ACC112 (cell line): Measurements from ENCODE around the gene SHE.
A peak's percentile ranks its signal among the peaks of the same experiment; 100 is the strongest.
"Not testable (repeated sequence)": the region's sequence is repeated elsewhere in the genome, so short reads cannot be mapped to it uniquely, and the experiment has no call there.

Experiments
- H2AFZ ChIP-seq: fragments of 200-600 bp; sonication (generic); one replicate; pipeline ENCODE4 v1.6.0; 2017; ENCODE audit warnings: antibody characterized with exemption, low read length; ENCODE audit not compliant: unreplicated experiment
- H3K27ac ChIP-seq: fragments of 200-600 bp; sonication (generic); 2 replicates; pipeline ENCODE4 v1.5.1; 2014; ENCODE audit warnings: low read depth, mild to moderate bottlenecking, antibody characterized with exemption, low read length, moderate library complexity
- H3K27me3 ChIP-seq: fragments of 200-600 bp; sonication (generic); 2 replicates; pipeline ENCODE4 v1.6.1; 2014; ENCODE audit warnings: mild to moderate bottlenecking, antibody characterized with exemption, low read length, moderate library complexity, mixed read lengths; ENCODE audit not compliant: insufficient read depth
- H3K36me3 ChIP-seq: fragments of 200-600 bp; sonication (generic); 2 replicates; pipeline ENCODE4 v1.6.1; 2016; ENCODE audit warnings: mild to moderate bottlenecking, antibody characterized with exemption, low read length, moderate library complexity, mixed read lengths; ENCODE audit not compliant: insufficient read depth
- H3K4me1 ChIP-seq: fragments of 200-600 bp; sonication (generic); one replicate; pipeline ENCODE4 v1.6.1; 2016; ENCODE audit warnings: low read length, mixed read lengths; ENCODE audit not compliant: insufficient read depth, unreplicated experiment, control insufficient read depth
- H3K4me3 ChIP-seq: fragments of 200-600 bp; sonication (generic); 2 replicates; pipeline ENCODE4 v1.5.1; 2014; ENCODE audit warnings: mild to moderate bottlenecking, low read depth, low read length
- H3K79me2 ChIP-seq: fragments of 200-600 bp; sonication (generic); one replicate; pipeline ENCODE4 v1.6.0; 2016; ENCODE audit warnings: low read length; ENCODE audit not compliant: control insufficient read depth, unreplicated experiment, insufficient read depth

Gene SHE

GRCh38 chr1:154495496-154496273 lies 6.5 kb downstream of the SHE start:
- Histone ChIP-seq H3K79me2 (no peaks in the 10 kb centered on the region), H2AFZ (no peak overlapping the region), H3K27me3 (peaks cover 19% of the 10 kb centered on the region), H3K4me1 (no peaks in the 10 kb centered on the region), H3K36me3 (peaks cover 6% of the 10 kb centered on the region; the same call in 1 of the 2 replicates), H3K4me3 (no peak overlapping the region), H3K27ac (no peak overlapping the region)

DNA sequence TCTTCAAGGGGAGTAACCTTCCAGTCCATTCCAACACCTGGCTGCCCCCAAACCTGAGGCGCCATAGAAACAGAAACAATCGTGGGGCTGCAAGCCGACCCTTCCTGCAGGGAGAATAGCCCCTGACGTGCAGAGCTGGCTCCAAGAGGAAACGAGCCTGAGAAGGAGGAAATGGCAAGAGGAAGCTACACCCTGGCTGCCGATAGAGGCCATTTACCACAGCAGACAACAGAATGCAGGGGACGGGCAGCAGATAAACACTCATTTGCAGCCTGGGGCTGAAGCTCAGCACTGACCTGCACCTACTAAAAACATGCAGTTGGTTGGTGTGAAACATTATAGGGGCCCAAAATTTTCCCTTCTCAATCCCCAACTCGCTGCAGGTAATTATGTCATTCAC lies 8.9 kb downstream of the SHE start:
- no peaks in the 10 kb centered on the region for H3K36me3 ChIP-seq

DNA sequence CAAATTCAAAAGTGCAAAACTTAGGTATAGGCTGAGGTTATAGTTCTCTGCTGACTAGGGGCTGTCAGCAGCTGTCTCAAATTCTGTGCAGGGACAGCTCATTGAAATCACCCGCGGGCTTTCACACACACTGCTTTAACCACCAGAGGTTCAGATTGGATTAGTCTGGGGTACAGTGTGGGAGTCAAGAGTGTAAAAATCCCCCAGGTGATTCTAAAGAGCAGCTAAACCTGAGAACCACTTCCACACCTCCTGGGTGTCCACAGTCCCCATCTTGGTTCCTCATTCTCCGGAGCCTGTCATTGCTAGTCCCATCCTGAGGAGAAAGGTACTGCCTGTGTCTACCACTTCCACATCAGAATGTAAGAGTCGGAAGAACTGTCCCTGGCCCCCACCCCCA lies 10.1 kb downstream of the SHE start:
- no peaks in the 10 kb centered on the region for H3K27me3 ChIP-seq
- no peaks in the 10 kb centered on the region for H3K4me1 ChIP-seq
- H3K4me3 ChIP-seq: no peak overlapping the region
- no peak overlapping the region for H2AFZ ChIP-seq
- no peaks in the 10 kb centered on the region for H3K79me2 ChIP-seq
- no peak overlapping the region for H3K27ac ChIP-seq
- H3K36me3 ChIP-seq: no peaks in the 10 kb centered on the region

More for the DNA sequence above, 8.9 kb downstream of the SHE start:
- Histone ChIP-seq H2AFZ (no peak overlapping the region), H3K27ac (no peak overlapping the region), H3K79me2 (no peaks in the 10 kb centered on the region), H3K4me1 (no peaks in the 10 kb centered on the region), H3K27me3 (no peaks in the 10 kb centered on the region), H3K4me3 (no peak overlapping the region)

DNA sequence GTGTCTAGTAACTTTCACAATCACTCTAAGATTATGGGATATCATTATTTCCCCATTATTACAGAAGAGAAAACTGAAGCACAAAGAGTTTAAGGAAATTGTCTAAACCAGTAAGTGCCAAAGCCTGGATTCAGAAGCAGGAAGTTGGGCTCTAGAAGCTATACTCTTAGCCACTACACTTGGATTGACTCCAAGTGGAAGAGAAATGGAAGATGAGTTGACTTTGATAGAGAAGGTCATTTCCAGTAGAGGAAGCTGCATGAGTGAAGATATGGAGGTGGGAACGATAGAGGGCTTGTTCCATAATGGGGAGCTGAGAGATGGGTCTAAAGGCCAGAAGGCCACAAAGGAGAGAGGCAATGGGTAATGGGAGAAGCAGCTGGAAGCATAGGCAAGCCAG lies 11.9 kb downstream of the SHE start:
- H3K4me1 ChIP-seq: peaks cover under 1% of the 10 kb centered on the region
- no peaks in the 10 kb centered on the region for H3K36me3 ChIP-seq
- no peaks in the 10 kb centered on the region for H3K27me3 ChIP-seq
- H3K4me3 ChIP-seq: no peak overlapping the region
- H3K27ac ChIP-seq: no peak overlapping the region
- H2AFZ ChIP-seq: no peak overlapping the region
- no peaks in the 10 kb centered on the region for H3K79me2 ChIP-seq

DNA sequence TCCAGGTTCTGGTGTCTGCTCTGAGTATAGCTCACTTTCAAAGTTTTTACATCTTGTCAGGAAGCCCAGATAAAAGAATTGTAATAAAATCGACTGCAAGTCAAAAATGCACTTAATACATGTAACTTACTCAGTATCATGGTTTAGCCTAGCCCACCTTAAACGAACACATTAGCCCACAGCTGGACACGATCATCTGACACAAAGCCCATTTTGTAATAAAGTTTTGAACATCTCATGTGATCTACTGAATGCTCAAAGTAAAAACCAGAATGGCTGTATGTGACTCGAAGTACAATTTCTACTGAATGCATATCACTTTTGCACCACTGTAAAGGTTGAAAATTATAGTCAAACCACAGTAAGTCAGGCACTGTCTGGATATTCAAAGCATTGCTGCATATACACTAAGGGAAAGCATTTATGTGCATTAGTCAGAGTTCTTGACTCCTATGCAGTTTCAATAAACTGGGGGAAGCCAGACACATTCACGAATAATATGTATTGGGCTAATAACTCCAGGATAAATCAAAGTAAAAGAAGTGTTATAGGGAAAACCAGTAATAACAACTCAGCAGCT lies 12.4 kb downstream of the SHE start:
- Histone ChIP-seq H3K79me2 (no peaks in the 10 kb centered on the region), H3K27me3 (no peaks in the 10 kb centered on the region), H3K4me1 (peaks cover 5% of the 10 kb centered on the region), H3K4me3 (no peak overlapping the region), H3K36me3 (no peaks in the 10 kb centered on the region), H2AFZ (no peak overlapping the region), H3K27ac (no peak overlapping the region)

DNA sequence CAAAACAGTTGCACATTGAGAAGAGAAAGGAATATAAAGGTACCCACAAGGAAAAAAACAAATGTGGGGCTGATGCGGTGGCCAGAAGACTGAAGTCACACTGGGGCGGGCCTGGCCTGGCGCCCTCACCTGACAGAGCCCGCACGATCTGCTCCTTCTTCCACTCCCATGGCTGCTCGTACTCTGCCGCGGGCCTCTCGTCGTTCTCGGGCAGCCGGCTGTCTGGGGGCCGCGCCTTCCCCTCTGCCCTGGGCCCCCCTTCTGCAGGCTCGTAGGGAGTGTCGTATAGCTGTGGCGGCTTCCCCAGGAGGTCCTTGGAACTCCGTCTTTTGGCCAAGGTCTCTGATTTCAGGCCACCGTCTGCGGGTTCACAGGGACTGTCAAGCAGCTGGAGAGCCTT lies 13.3 kb downstream of the SHE start:
- no peaks in the 10 kb centered on the region for H3K79me2 ChIP-seq
- H3K27me3 ChIP-seq: no peaks in the 10 kb centered on the region
- no peak overlapping the region for H3K27ac ChIP-seq
- H3K4me1 ChIP-seq: peaks cover 14% of the 10 kb centered on the region
- no peak overlapping the region for H2AFZ ChIP-seq
- H3K4me3 ChIP-seq: no peak overlapping the region
- H3K36me3 ChIP-seq: no peaks in the 10 kb centered on the region

- not testable (repeated sequence) for H3K27me3 ChIP-seq, H3K27ac ChIP-seq, H3K36me3 ChIP-seq, H2AFZ ChIP-seq, H3K4me3 ChIP-seq, H3K79me2 ChIP-seq
- H3K4me1 ChIP-seq: peaks cover 18% of the 10 kb centered on the region
Measured at GRCh38 chr1:154486756-154487155, 15.5 kb downstream of the SHE start.

- H3K79me2 ChIP-seq: no peaks in the 10 kb centered on the region
- H2AFZ ChIP-seq: no peak overlapping the region
- no peaks in the 10 kb centered on the region for H3K27me3 ChIP-seq
- H3K4me1 ChIP-seq: peaks cover 18% of the 10 kb centered on the region
- H3K27ac ChIP-seq: no peak overlapping the region
- H3K36me3 ChIP-seq: no peaks in the 10 kb centered on the region
- no peak overlapping the region for H3K4me3 ChIP-seq
Measured at GRCh38 chr1:154485910-154486496, 16.2 kb downstream of the SHE start.

DNA sequence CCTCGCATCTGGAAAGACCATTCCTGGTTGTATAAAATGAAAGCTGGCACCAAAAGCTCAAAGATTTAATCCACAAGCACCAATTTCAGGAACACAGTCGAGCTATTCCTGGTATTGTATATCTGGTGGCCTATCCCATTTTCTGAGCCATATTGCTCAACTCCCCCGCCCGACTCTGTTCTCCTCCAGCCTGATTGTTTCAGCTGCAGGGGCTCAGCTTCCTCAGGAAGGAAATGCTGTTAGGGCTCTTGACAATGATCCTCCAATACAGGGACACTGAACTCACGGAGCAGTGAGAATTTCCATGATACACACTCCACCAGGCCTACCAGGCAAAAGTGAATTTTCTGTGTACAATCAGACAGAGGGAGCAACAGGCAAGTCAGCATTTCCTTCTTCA lies 17.1 kb downstream of the SHE start:
- peaks cover 18% of the 10 kb centered on the region for H3K4me1 ChIP-seq
- no peaks in the 10 kb centered on the region for H3K27me3 ChIP-seq
- H2AFZ ChIP-seq: no peak overlapping the region
- no peaks in the 10 kb centered on the region for H3K79me2 ChIP-seq
- H3K4me3 ChIP-seq: no peak overlapping the region
- H3K36me3 ChIP-seq: no peaks in the 10 kb centered on the region
- H3K27ac ChIP-seq: no peak overlapping the region; the same call in 1 of the 2 replicates

DNA sequence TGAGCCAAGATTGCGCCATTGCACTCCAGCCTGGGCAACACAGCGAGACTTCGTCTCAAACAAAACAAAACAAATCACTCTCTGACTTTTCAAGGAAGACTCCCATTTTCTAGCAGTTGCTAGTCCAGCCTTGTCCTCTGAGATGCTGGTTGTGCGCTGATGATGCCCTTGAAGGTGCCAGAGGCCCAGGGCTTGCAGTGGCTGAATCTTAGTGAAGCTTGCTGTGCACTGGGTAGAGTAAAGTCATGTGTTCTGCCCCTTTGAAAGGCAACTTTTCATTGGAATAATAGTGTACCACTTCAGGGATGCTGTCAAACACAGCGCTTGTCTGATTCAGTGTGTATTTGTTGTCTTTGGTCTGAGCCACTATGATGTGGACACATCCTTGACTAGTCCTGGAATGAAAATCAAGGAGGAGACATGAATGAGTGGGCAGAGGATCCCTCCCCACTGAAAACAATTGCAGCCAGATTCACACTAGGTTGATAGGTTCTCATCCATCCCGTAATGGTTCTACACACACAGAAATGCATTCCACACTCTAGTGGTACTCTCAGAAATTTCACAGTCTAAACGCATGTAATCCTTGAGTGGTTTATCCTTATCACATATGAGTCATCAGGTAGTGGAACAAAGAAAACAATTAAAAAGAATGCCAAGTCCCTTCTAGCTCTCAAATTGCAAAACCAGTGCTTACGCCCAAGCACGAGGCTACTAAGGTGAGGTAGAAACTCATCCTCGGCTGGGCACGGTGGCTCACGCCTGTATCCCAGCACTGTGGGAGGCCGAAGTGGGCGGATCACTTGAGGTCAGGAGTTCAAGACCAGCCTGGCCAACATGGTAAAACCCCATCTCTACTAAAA lies 18.0 kb downstream of the SHE start:
- Histone ChIP-seq H3K4me1 (peaks cover 24% of the 10 kb centered on the region), H3K27ac (peak overlapping the region; percentile 50; the same call in 1 of the 2 replicates), H3K4me3 (no peak overlapping the region), H3K27me3 (no peaks in the 10 kb centered on the region), H3K79me2 (no peaks in the 10 kb centered on the region), H2AFZ (no peak overlapping the region), H3K36me3 (no peaks in the 10 kb centered on the region)
